GM21576 (cell line): ENCODE data around the gene CMTR1.
"Not testable (repeated sequence)": the region's sequence is repeated elsewhere in the genome, so short reads cannot be mapped to it uniquely, and the experiment has no call there.

Experiments used
- ATAC-seq: cut with Tn5 transposase; IDR thresholded peaks from one replicate; pipeline ENCODE4 v1.9.1; 2021; ENCODE audit warnings: mild to moderate bottlenecking, moderate library complexity; ENCODE audit not compliant: unreplicated experiment

The CMTR1 gene

GRCh38 chr6:37433657-37434271, 743 bp downstream of the CMTR1 start:
- peak; percentile 28 for ATAC-seq

GRCh38 chr6:37435373-37435772, 2.4 kb downstream of the CMTR1 start:
- ATAC-seq = no peak

GRCh38 chr6:37435816-37436215, 2.8 kb downstream of the CMTR1 start:
- no peak for ATAC-seq

GRCh38 chr6:37438930-37439329, 5.9 kb downstream of the CMTR1 start:
- no peak for ATAC-seq

- ATAC-seq = no peak
Measured at GRCh38 chr6:37441651-37442050, 8.6 kb downstream of the CMTR1 start.

GRCh38 chr6:37442416-37443215, 9.6 kb downstream of the CMTR1 start:
- ATAC-seq = no peak

- not testable (repeated sequence) for ATAC-seq
Measured at GRCh38 chr6:37443216-37443542, 10.2 kb downstream of the CMTR1 start.

- ATAC-seq = no peak
Measured at GRCh38 chr6:37449984-37450383, 17.0 kb downstream of the CMTR1 start.

GRCh38 chr6:37451441-37452193, 18.6 kb downstream of the CMTR1 start:
- ATAC-seq = no peak

GRCh38 chr6:37452522-37452921, 19.5 kb downstream of the CMTR1 start:
- ATAC-seq = no peak

- ATAC-seq = no peak
Measured at GRCh38 chr6:37454420-37455140, 21.6 kb downstream of the CMTR1 start.

- ATAC-seq = no peak
Measured at GRCh38 chr6:37456126-37456525, 23.1 kb downstream of the CMTR1 start.

- ATAC-seq = no peak
Measured at GRCh38 chr6:37456816-37457560, 24.0 kb downstream of the CMTR1 start.

- ATAC-seq = no peak
Measured at GRCh38 chr6:37459981-37460800, 27.2 kb downstream of the CMTR1 start.

- no peak for ATAC-seq
Measured at GRCh38 chr6:37460805-37461204, 27.8 kb downstream of the CMTR1 start.

GRCh38 chr6:37463110-37463509, 30.1 kb downstream of the CMTR1 start:
- ATAC-seq = no peak

GRCh38 chr6:37467718-37468117, 34.7 kb downstream of the CMTR1 start:
- no peak for ATAC-seq

- no peak for ATAC-seq
Measured at GRCh38 chr6:37473364-37474095, 40.5 kb downstream of the CMTR1 start.

- no peak for ATAC-seq
Measured at GRCh38 chr6:37474316-37474715, 41.3 kb downstream of the CMTR1 start.
